ENCODE data around the gene TCEAL8.

TCEAL8 gene

GRCh38 chrX:103212749-103213457 lies 42.1 kb downstream of the TCEAL8 start:
- Histone ChIP-seq H3K36me3 (no peaks in the 10 kb centered on the region), H3K4me3 (no peak overlapping the region), H3K27me3 (no peaks in the 10 kb centered on the region), H3K27ac (no peak overlapping the region), H3K4me1 (no peaks in the 10 kb centered on the region), H3K9me3 (no peaks in the 10 kb centered on the region)
- intact Hi-C loops (cut with DNase I; ENCODE audit: low total_unique reads), result no loop called here
- no peak for DNase-seq
- TF ChIP-seq CTCF (IDR thresholded peaks at IDR 0.05), result no peak

- Histone ChIP-seq H3K4me3 (no peak overlapping the region), H3K9me3 (no peaks in the 10 kb centered on the region), H3K36me3 (no peaks in the 10 kb centered on the region), H3K27me3 (no peaks in the 10 kb centered on the region), H3K4me1 (no peaks in the 10 kb centered on the region), H3K27ac (no peak overlapping the region)
- TF ChIP-seq CTCF (IDR thresholded peaks at IDR 0.05), result peak in 1 of 2 experiments; percentile 25
- intact Hi-C loops (cut with DNase I; ENCODE audit: low total_unique reads), result no loop called here
- DNase-seq, result peak in 1 of 2 donors; percentile 32
These were observed 43.8 kb downstream of the TCEAL8 start for GRCh38 chrX:103211012-103211715.

GRCh38 chrX:103210056-103210455 lies 44.9 kb downstream of the TCEAL8 start:
- no peak for DNase-seq
- Histone ChIP-seq H3K4me1 (no peaks in the 10 kb centered on the region), H3K27me3 (no peaks in the 10 kb centered on the region), H3K36me3 (no peaks in the 10 kb centered on the region), H3K27ac (no peak overlapping the region), H3K9me3 (no peaks in the 10 kb centered on the region), H3K4me3 (no peak overlapping the region)
- TF ChIP-seq CTCF (IDR thresholded peaks at IDR 0.05), result no peak
- intact Hi-C loops (cut with DNase I; ENCODE audit: low total_unique reads), result no loop called here
